Esophagus muscularis mucosa (tissue), 4 donors: Measurements from ENCODE around the gene CYP24A1. TPM values are rescaled to one million over a fixed set of nuclear protein-coding genes. Genes with fewer than 3 reads are reported as not detected.
A peak's percentile ranks its signal among the peaks of the same experiment; 100 is the strongest.

ENCODE experiments used
- DNase-seq: peaks from one replicate; pipeline ENCODE4 v3.0.0-alpha.2; 2017; ENCODE audit errors: extremely low spot score
- H3K27ac ChIP-seq, 4 donors: fragments of 200-600 bp; sonication (generic); replicated peaks in 1 of 4; 1 replicate in 3 of 4; 2 replicates in 1 of 4; pipeline ENCODE4 v1.5.1; 2016 to 2019; ENCODE audit warnings: mild to moderate bottlenecking in 1 of 4
- H3K27me3 ChIP-seq, 4 donors: fragments of 200-600 bp; sonication (generic); one replicate each; pipeline versions ENCODE4 v1.5.1 to v1.6.0; 2016 to 2019
- H3K36me3 ChIP-seq, 4 donors: fragments of 200-600 bp; sonication (generic); one replicate each; pipeline ENCODE4 v1.5.1; 2016 to 2019
- H3K4me1 ChIP-seq, 4 donors: fragments of 200-600 bp; sonication (generic); one replicate each; pipeline ENCODE4 v1.5.1; 2016 to 2019
- H3K4me3 ChIP-seq, 4 donors: fragments of 200-600 bp; sonication (generic); 1 replicate in 2 of 4; 2 replicates in 2 of 4; pipeline ENCODE4 v1.5.1; 2016 to 2019; ENCODE audit warnings: mild to moderate bottlenecking in 4 of 4, moderate library complexity in 1 of 4
- H3K9me3 ChIP-seq, 4 donors: fragments of 200-600 bp; sonication (generic); 1 replicate in 3 of 4; 2 replicates in 1 of 4; pipeline ENCODE4 v1.5.1; 2016 to 2019
- CTCF ChIP-seq, 3 experiments: fragments of 200-600 bp in 2 of 3; fragments of 450-650 bp in 1 of 3; sonication (generic) in 2 of 3; IDR thresholded peaks; one replicate each; pipeline ENCODE4 v1.5.1; 2017 to 2019; ENCODE audit warnings: antibody characterized with exemption in 3 of 3, mild to moderate bottlenecking in 2 of 3, moderate library complexity in 1 of 3
- EP300 ChIP-seq: sonication (generic); formaldehyde crosslinking; IDR thresholded peaks from one replicate; pipeline ENCODE4 v1.6.1; 2017; ENCODE audit warnings: antibody characterized with exemption
- POLR2A ChIP-seq: fragments of 450-650 bp; IDR thresholded peaks from one replicate; pipeline ENCODE4 v1.6.1; 2017; ENCODE audit warnings: antibody characterized with exemption, moderate library complexity, mild to moderate bottlenecking, low read depth
- POLR2AphosphoS5 ChIP-seq, 2 donors: sonication (generic); formaldehyde crosslinking; IDR thresholded peaks; one replicate each; pipeline ENCODE4 v1.6.1; 2017; ENCODE audit warnings: antibody characterized with exemption in 2 of 2
- whole genome bisulfite sequencing: methylation state at CpG from one replicate; pipeline ENCODE4 v1.1.5; 2018; 5-methylcytosine and 5-hydroxymethylcytosine counted together
- intact Hi-C: fragments of 100-400 bp; cut with DNase I; formaldehyde crosslinking; loops from one replicate; pipeline ENCODE4 v1.15.1; 2023
- total RNA-seq, 4 donors: library from RNA; depleted of rRNA; stranded (reverse); fragments of >200 nt; gene quantifications; one replicate each; pipeline versions ENCODE4 v1.1.0 to v1.2.1, GENCODE V29; 2016

The CYP24A1 gene
- total RNA-seq, 4 donors from 2014 or later: not detected

DNA sequence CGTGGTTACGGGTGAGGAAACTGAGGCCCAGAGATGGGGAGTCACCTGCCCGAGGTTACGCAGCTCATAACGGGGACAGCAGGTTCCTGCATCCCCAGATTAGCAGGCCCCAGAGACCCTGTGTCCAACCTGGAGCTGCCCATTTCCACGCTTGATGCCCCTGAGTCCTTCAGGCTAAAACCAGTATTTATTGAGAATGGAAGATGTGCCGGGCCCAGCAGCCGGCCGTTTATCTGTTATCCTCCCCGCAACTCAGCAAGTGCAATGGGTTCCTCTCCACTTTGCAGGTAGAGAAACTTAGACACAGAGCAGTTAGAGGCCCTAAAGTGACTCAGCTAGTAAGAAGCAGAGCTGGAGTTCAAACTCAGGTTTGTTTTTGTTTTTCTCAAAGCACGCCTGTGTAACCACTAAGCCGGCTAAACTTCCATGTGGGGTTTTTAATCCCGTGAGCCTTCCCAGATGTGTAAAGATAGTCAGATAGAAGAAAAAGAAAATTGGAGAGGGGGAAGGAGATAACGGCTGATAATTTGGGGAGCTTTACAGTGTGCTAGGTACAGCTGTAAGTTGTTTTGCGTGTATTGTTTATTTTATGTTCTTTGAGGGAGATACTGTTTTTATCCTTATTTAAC, 34.9 kb upstream of the CYP24A1 start:
- intact Hi-C loops: no loop called here
- Histone ChIP-seq H3K9me3 (no peaks in the 10 kb centered on the region), H3K4me3 (peak overlapping the region; percentile 83 to 98 (median 92)), H3K4me1 (peaks cover 20 to 42% (median 28%) of the 10 kb centered on the region in 4 donors), H3K36me3 (no peaks in the 10 kb centered on the region), H3K27ac (peak overlapping the region; percentile 87 to 95 (median 90)), H3K27me3 (no peaks in the 10 kb centered on the region)
- WGBS: 2% methylated on average over 15 of the region's 15 CpGs
- no peak for DNase-seq
- TF ChIP-seq POLR2A (no peak), EP300 (no peak), POLR2AphosphoS5 (IDR thresholded peaks at IDR 0.05) (no peak), CTCF (IDR thresholded peaks at IDR 0.05) (no peak)

GRCh38 chr20:54207743-54208547, 34.2 kb upstream of the CYP24A1 start, which contains the start of gene PFDN4:
Gene PFDN4, plus strand, starts transcription at chr20:54208087. Its CDS starts 14 bp downstream, at chr20:54208101.
- Histone ChIP-seq H3K4me1 (peaks cover 20 to 42% (median 28%) of the 10 kb centered on the region in 4 donors), H3K36me3 (no peaks in the 10 kb centered on the region), H3K4me3 (peak within 1 kb of the TSS; percentile 83 to 98 (median 92)), H3K27me3 (no peaks in the 10 kb centered on the region), H3K9me3 (no peaks in the 10 kb centered on the region), H3K27ac (peak within 1 kb of the TSS; percentile 87 to 95 (median 90))
- peak; percentile 95 for DNase-seq
- TF ChIP-seq EP300 (no peak), POLR2A (no peak), CTCF (IDR thresholded peaks at IDR 0.05) (peak; percentile 73 to 83 (median 79)), POLR2AphosphoS5 (IDR thresholded peaks at IDR 0.05) (peak; percentile 61 to 72)
- WGBS: 0% methylated on average over 26 of the region's 76 CpGs
- intact Hi-C loops: no loop called here

- H3K27me3 ChIP-seq: no peaks in the 10 kb centered on the region
- WGBS: 66% methylated on average over 7 of the region's 7 CpGs
- TF ChIP-seq POLR2A: no peak
- no peak for TF ChIP-seq POLR2AphosphoS5 (IDR thresholded peaks at IDR 0.05)
- TF ChIP-seq EP300: no peak
- TF ChIP-seq CTCF (IDR thresholded peaks at IDR 0.05): no peak
- DNase-seq: no peak
- H3K36me3 ChIP-seq: no peaks in the 10 kb centered on the region
- intact Hi-C loops: no loop called here
- H3K27ac ChIP-seq: peak overlapping the region; percentile 87 to 95 (median 90)
- no peaks in the 10 kb centered on the region for H3K9me3 ChIP-seq
- H3K4me1 ChIP-seq: peaks cover 20 to 35% (median 24%) of the 10 kb centered on the region in 4 donors
- peak overlapping the region; percentile 83 to 98 (median 92) for H3K4me3 ChIP-seq
These were observed 33.4 kb upstream of the CYP24A1 start for GRCh38 chr20:54207053-54207742.

DNA sequence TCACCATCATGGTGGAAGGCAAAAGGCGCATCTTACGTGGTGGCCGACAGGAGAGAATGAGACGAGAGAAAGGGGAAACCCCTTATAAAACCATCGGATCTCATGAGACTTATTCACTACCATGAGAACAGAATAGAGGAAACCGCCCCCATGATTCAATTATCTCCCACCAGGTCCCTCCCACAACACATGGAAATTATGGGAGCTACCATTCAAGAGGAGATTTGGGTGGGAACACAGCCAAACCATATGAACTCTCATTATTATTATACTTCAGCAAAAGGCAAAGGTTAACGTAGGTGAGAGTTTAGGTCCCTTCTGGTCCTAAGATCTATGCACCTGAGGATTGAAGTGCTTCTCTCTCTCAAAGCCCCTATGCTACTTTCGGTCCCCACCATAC, 31.7 kb upstream of the CYP24A1 start:
- H3K27me3 ChIP-seq: peaks cover 0 to 4% (median 0%) of the 10 kb centered on the region in 4 donors
- H3K9me3 ChIP-seq: no peaks in the 10 kb centered on the region
- H3K36me3 ChIP-seq: no peaks in the 10 kb centered on the region
- TF ChIP-seq CTCF (IDR thresholded peaks at IDR 0.05): no peak
- TF ChIP-seq EP300: no peak
- no peak for TF ChIP-seq POLR2AphosphoS5 (IDR thresholded peaks at IDR 0.05)
- no peak for TF ChIP-seq POLR2A
- H3K4me3 ChIP-seq: no peak overlapping the region
- intact Hi-C loops: no loop called here
- DNase-seq: no peak
- WGBS: 86% methylated on average over 8 of the region's 8 CpGs
- no peak overlapping the region for H3K27ac ChIP-seq
- peaks cover 16 to 23% (median 20%) of the 10 kb centered on the region in 4 donors for H3K4me1 ChIP-seq
